ENCODE measurements around the gene ZYG11A. TPM values are rescaled to one million over a fixed set of nuclear protein-coding genes. Genes with fewer than 3 reads are reported as not detected.

ZYG11A gene
- total RNA-seq, 1 experiment from 2014 or later: 7.3 TPM

DNA sequence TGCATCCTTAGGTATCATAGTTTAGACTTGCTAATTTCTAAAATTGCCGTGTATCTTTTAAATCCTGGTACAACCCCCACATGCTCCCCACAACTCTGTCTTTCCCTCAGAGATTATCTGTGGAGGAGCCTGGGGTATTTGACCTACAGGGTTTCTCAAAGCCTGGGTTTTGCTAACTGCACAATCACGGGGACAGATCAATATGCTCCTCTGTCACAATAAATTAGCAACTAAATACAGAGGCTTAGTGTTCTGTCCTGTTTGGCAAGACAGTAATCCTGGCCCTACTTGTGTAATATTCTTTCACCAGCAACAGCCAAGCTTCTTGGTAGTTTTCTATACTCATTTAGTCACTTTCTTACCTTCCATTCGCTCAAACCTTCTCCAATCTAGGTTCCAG lies 70.5 kb downstream of the ZYG11A start:
- Mint-ChIP-seq H3K36me3 (no peaks in the 10 kb centered on the region), H3K4me3 (no peak overlapping the region), H3K9me3 (no peaks in the 10 kb centered on the region), H3K27ac (peak overlapping the region; percentile 47), H3K27me3 (ENCODE audit: low read depth) (no peaks in the 10 kb centered on the region), H3K4me1 (0 out of 2 replicates have a peak, but pooled peaks cover 3% of the 10 kb centered on the region)
- POLR2A ChIA-PET: no interaction called here
- no peak for ATAC-seq
- CTCF ChIA-PET: no interaction called here
- DNase-seq (ENCODE audit: low spot score): no peak
- TF ChIP-seq, protein P1, sequence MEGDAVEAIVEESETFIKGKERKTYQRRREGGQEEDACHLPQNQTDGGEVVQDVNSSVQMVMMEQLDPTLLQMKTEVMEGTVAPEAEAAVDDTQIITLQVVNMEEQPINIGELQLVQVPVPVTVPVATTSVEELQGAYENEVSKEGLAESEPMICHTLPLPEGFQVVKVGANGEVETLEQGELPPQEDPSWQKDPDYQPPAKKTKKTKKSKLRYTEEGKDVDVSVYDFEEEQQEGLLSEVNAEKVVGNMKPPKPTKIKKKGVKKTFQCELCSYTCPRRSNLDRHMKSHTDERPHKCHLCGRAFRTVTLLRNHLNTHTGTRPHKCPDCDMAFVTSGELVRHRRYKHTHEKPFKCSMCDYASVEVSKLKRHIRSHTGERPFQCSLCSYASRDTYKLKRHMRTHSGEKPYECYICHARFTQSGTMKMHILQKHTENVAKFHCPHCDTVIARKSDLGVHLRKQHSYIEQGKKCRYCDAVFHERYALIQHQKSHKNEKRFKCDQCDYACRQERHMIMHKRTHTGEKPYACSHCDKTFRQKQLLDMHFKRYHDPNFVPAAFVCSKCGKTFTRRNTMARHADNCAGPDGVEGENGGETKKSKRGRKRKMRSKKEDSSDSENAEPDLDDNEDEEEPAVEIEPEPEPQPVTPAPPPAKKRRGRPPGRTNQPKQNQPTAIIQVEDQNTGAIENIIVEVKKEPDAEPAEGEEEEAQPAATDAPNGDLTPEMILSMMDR (IDR thresholded peaks at IDR 0.05): no peak
- TF ChIP-seq, protein P2, sequence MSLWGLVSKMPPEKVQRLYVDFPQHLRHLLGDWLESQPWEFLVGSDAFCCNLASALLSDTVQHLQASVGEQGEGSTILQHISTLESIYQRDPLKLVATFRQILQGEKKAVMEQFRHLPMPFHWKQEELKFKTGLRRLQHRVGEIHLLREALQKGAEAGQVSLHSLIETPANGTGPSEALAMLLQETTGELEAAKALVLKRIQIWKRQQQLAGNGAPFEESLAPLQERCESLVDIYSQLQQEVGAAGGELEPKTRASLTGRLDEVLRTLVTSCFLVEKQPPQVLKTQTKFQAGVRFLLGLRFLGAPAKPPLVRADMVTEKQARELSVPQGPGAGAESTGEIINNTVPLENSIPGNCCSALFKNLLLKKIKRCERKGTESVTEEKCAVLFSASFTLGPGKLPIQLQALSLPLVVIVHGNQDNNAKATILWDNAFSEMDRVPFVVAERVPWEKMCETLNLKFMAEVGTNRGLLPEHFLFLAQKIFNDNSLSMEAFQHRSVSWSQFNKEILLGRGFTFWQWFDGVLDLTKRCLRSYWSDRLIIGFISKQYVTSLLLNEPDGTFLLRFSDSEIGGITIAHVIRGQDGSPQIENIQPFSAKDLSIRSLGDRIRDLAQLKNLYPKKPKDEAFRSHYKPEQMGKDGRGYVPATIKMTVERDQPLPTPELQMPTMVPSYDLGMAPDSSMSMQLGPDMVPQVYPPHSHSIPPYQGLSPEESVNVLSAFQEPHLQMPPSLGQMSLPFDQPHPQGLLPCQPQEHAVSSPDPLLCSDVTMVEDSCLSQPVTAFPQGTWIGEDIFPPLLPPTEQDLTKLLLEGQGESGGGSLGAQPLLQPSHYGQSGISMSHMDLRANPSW (CRISPR knock-in tag; conservative IDR thresholded peaks at IDR 0.05; ENCODE audit: low read depth): no peak
- TF ChIP-seq IRF1 (CRISPR knock-in tag; IDR thresholded peaks at IDR 0.05) (no peak), PRRX2 (CRISPR knock-in tag; IDR thresholded peaks at IDR 0.05) (no peak), USF1 (CRISPR knock-in tag; IDR thresholded peaks at IDR 0.05) (no peak), SOX15 (CRISPR knock-in tag; IDR thresholded peaks at IDR 0.05) (no peak), SMAD4 (CRISPR knock-in tag; IDR thresholded peaks at IDR 0.05) (no peak)
- TF ChIP-seq, protein P3, sequence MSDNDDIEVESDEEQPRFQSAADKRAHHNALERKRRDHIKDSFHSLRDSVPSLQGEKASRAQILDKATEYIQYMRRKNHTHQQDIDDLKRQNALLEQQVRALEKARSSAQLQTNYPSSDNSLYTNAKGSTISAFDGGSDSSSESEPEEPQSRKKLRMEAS (CRISPR knock-in tag; IDR thresholded peaks at IDR 0.05): no peak
- TF ChIP-seq, protein P4, sequence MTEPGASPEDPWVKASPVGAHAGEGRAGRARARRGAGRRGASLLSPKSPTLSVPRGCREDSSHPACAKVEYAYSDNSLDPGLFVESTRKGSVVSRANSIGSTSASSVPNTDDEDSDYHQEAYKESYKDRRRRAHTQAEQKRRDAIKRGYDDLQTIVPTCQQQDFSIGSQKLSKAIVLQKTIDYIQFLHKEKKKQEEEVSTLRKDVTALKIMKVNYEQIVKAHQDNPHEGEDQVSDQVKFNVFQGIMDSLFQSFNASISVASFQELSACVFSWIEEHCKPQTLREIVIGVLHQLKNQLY (CRISPR knock-in tag; IDR thresholded peaks at IDR 0.05): no peak
- TF ChIP-seq, protein P5, sequence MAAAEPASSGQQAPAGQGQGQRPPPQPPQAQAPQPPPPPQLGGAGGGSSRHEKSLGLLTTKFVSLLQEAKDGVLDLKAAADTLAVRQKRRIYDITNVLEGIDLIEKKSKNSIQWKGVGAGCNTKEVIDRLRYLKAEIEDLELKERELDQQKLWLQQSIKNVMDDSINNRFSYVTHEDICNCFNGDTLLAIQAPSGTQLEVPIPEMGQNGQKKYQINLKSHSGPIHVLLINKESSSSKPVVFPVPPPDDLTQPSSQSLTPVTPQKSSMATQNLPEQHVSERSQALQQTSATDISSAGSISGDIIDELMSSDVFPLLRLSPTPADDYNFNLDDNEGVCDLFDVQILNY (CRISPR knock-in tag; IDR thresholded peaks at IDR 0.05): no peak

DNA sequence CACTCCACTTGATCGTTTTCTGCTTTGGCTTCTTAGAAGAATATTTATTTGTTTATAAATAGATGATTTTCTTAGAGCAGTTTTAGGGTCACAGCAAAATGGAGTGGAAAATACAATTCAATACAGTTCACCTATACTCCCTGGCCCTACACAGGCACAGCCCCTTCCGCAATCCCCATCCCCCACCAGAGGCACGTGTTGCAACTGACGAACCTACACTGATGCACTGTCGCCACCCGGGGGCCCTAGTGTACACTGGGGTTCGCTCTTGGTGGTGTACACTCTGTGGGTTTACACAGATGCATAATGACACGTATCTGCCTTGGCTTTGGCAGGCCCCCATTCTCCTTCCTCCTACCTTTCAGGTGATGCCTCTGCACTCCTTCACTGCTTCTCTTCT lies 71.0 kb downstream of the ZYG11A start:
- TF ChIP-seq ZNF512 (CRISPR knock-in tag; IDR thresholded peaks at IDR 0.05; ENCODE audit: borderline replicate concordance): no peak
- TF ChIP-seq USF1 (CRISPR knock-in tag; IDR thresholded peaks at IDR 0.05): peak; percentile 85
- TF ChIP-seq JAZF1 (CRISPR knock-in tag; IDR thresholded peaks at IDR 0.05): no peak
- TF ChIP-seq, protein P6, sequence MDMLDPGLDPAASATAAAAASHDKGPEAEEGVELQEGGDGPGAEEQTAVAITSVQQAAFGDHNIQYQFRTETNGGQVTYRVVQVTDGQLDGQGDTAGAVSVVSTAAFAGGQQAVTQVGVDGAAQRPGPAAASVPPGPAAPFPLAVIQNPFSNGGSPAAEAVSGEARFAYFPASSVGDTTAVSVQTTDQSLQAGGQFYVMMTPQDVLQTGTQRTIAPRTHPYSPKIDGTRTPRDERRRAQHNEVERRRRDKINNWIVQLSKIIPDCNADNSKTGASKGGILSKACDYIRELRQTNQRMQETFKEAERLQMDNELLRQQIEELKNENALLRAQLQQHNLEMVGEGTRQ (CRISPR knock-in tag; IDR thresholded peaks at IDR 0.05): peak; percentile 78
- TF ChIP-seq, protein P3 (CRISPR knock-in tag; IDR thresholded peaks at IDR 0.05): peak; percentile 71
- Mint-ChIP-seq H3K4me1 (0 out of 2 replicates have a peak, but pooled peaks cover 3% of the 10 kb centered on the region), H3K4me3 (no peak overlapping the region), H3K27ac (no peak overlapping the region), H3K9me3 (no peaks in the 10 kb centered on the region), H3K36me3 (no peaks in the 10 kb centered on the region), H3K27me3 (ENCODE audit: low read depth) (no peaks in the 10 kb centered on the region)
- ChIA-PET CTCF (no interaction called here), POLR2A (no interaction called here)
- peak; percentile 65 for DNase-seq (ENCODE audit: low spot score)
- peak; percentile 96 for ATAC-seq

All from WTC11 (cell line).